SK-N-MC (cell line): ENCODE results near the gene DOCK10.

Source experiments
- EZH2 ChIP-seq: fragments of 200-600 bp; sonication (generic); IDR thresholded peaks from one replicate; pipeline ENCODE4 v1.6.1; 2017; ENCODE audit warnings: antibody characterized with exemption
- POLR2AphosphoS5 ChIP-seq: IDR thresholded peaks from 2 replicates; pipeline ENCODE4 v1.6.1; 2012; ENCODE audit warnings: mild to moderate bottlenecking, low read depth, low read length, borderline replicate concordance

- TF ChIP-seq EZH2 (no peak), POLR2AphosphoS5 (no peak)
Measured at GRCh38 chr2:224734949-224735348, 307.3 kb downstream of the DOCK10 start.
